Activated CD4-positive, alpha-beta memory T cell treated with anti-CD3 and anti-CD28 coated beads, Interleukin-2, amount 10 ng/mL, durations not matched to agents 7 days and 5 days (primary cell): ENCODE data around the gene USP10. TPM values are rescaled to one million over a fixed set of nuclear protein-coding genes. Genes with fewer than 3 reads are reported as not detected.
"Not testable (repeated sequence)": the region's sequence is repeated elsewhere in the genome, so short reads cannot be mapped to it uniquely, and the experiment has no call there.

Source experiments
- CTCF ChIA-PET: fragments of 350-600 bp; sonication (Branson Sonifier 250); formaldehyde crosslinking; loops from one replicate; lab custom pipeline; 2021; ENCODE audit warnings: antibody characterized with exemption, inconsistent platforms; lab: Charles Lee
- POLR2A ChIA-PET: fragments of 350-600 bp; sonication (Branson Sonifier 250); formaldehyde crosslinking; loops from one replicate; lab custom pipeline; 2021; ENCODE audit warnings: antibody characterized with exemption; lab: Charles Lee
- DNase-seq: peaks from one replicate; pipeline ENCODE4 v3.0.0-alpha.2; 2020
- H3K27ac Mint-ChIP-seq: one replicate; pipeline ENCODE4 v1.8.0; 2021; ENCODE audit warnings: mild to moderate bottlenecking, mixed read lengths
- H3K27me3 Mint-ChIP-seq: one replicate; pipeline ENCODE4 v1.8.0; 2021; ENCODE audit warnings: mixed read lengths
- H3K36me3 Mint-ChIP-seq: one replicate; pipeline ENCODE4 v1.8.0; 2021; ENCODE audit warnings: low read depth, mixed read lengths
- H3K4me1 Mint-ChIP-seq: one replicate; pipeline ENCODE4 v1.8.0; 2021; ENCODE audit warnings: mixed read lengths
- H3K4me3 Mint-ChIP-seq: one replicate; pipeline ENCODE4 v1.8.0; 2021; ENCODE audit warnings: mild to moderate bottlenecking, mixed read lengths
- H3K9me3 Mint-ChIP-seq: one replicate; pipeline ENCODE4 v1.8.0; 2021; ENCODE audit warnings: mixed read lengths
- total RNA-seq, 2 experiments: library from RNA; stranded (reverse); gene quantifications; one replicate each; pipeline ENCODE4 v1.2.3, GENCODE V29; 2021

Gene USP10
- total RNA-seq, 2 experiments from 2014 or later, result 92.2 to 94.4 TPM

GRCh38 chr16:84677017-84677803 lies 22.6 kb upstream of the USP10 start:
- no peaks in the 10 kb centered on the region for H3K9me3 Mint-ChIP-seq
- peaks cover 6% of the 10 kb centered on the region for H3K4me1 Mint-ChIP-seq
- CTCF ChIA-PET, result no interaction called here
- DNase-seq, result no peak
- peaks cover 29% of the 10 kb centered on the region for H3K27me3 Mint-ChIP-seq
- no peaks in the 10 kb centered on the region for H3K36me3 Mint-ChIP-seq
- POLR2A ChIA-PET, result interaction anchor here (1.2 kb wide), 1 partner anchor 13 kb away, joined by 3 read pairs; no protein-coding TSS in a partner anchor
- H3K4me3 Mint-ChIP-seq, result no peak overlapping the region
- H3K27ac Mint-ChIP-seq, result no peak overlapping the region

GRCh38 chr16:84677849-84678248 lies 22.0 kb upstream of the USP10 start:
- DNase-seq, result no peak
- no peaks in the 10 kb centered on the region for H3K36me3 Mint-ChIP-seq
- H3K4me1 Mint-ChIP-seq, result peaks cover 3% of the 10 kb centered on the region
- H3K27ac Mint-ChIP-seq, result no peak overlapping the region
- H3K27me3 Mint-ChIP-seq, result peaks cover 30% of the 10 kb centered on the region
- CTCF ChIA-PET, result no interaction called here
- H3K4me3 Mint-ChIP-seq, result no peak overlapping the region
- POLR2A ChIA-PET, result interaction anchor here (1.2 kb wide), 1 partner anchor 13 kb away, joined by 3 read pairs; no protein-coding TSS in a partner anchor
- H3K9me3 Mint-ChIP-seq, result no peaks in the 10 kb centered on the region

GRCh38 chr16:84678541-84678940 lies 21.3 kb upstream of the USP10 start:
- Mint-ChIP-seq H3K4me1 (no peaks in the 10 kb centered on the region), H3K36me3 (no peaks in the 10 kb centered on the region)

GRCh38 chr16:84680165-84680842 lies 19.5 kb upstream of the USP10 start:
- no peak overlapping the region for H3K27ac Mint-ChIP-seq
- peaks cover 42% of the 10 kb centered on the region for H3K27me3 Mint-ChIP-seq
- ChIA-PET CTCF (interaction anchor here (2.5 kb wide), 1 partner anchor 8 kb away, joined by 14 read pairs; no protein-coding TSS in a partner anchor), POLR2A (no interaction called here)
- H3K9me3 Mint-ChIP-seq, result no peaks in the 10 kb centered on the region
- H3K4me3 Mint-ChIP-seq, result no peak overlapping the region
- no peaks in the 10 kb centered on the region for H3K36me3 Mint-ChIP-seq
- H3K4me1 Mint-ChIP-seq, result no peaks in the 10 kb centered on the region
- no peak for DNase-seq

More at GRCh38 chr16:84678541-84678940, 21.3 kb upstream of the USP10 start:
- no peak for DNase-seq
- no peaks in the 10 kb centered on the region for H3K9me3 Mint-ChIP-seq
- POLR2A ChIA-PET, result interaction anchor here (1.2 kb wide), 1 partner anchor 14 kb away, joined by 3 read pairs; no protein-coding TSS in a partner anchor
- H3K27me3 Mint-ChIP-seq, result peaks cover 30% of the 10 kb centered on the region
- no peak overlapping the region for H3K27ac Mint-ChIP-seq
- no peak overlapping the region for H3K4me3 Mint-ChIP-seq
- CTCF ChIA-PET, result interaction anchor here (0.7 kb wide), 1 partner anchor 16 kb away, joined by 7 read pairs; no protein-coding TSS in a partner anchor

GRCh38 chr16:84680843-84681629 lies 18.8 kb upstream of the USP10 start:
- peaks cover 42% of the 10 kb centered on the region for H3K27me3 Mint-ChIP-seq
- H3K27ac Mint-ChIP-seq, result no peak overlapping the region
- H3K9me3 Mint-ChIP-seq, result no peaks in the 10 kb centered on the region
- ChIA-PET POLR2A (no interaction called here), CTCF (interaction anchor here (2.5 kb wide), 1 partner anchor 9 kb away, joined by 14 read pairs; no protein-coding TSS in a partner anchor)
- H3K4me1 Mint-ChIP-seq, result no peaks in the 10 kb centered on the region
- no peaks in the 10 kb centered on the region for H3K36me3 Mint-ChIP-seq
- H3K4me3 Mint-ChIP-seq, result no peak overlapping the region
- DNase-seq, result no peak

GRCh38 chr16:84683691-84684591 lies 15.9 kb upstream of the USP10 start:
- Mint-ChIP-seq H3K27ac (no peak overlapping the region), H3K4me1 (peaks cover 10% of the 10 kb centered on the region), H3K27me3 (peaks cover 38% of the 10 kb centered on the region), H3K9me3 (no peaks in the 10 kb centered on the region), H3K36me3 (no peaks in the 10 kb centered on the region), H3K4me3 (no peak overlapping the region)
- POLR2A ChIA-PET, result interaction anchor here (1.1 kb wide), 1 partner anchor 20 kb away, joined by 3 read pairs; no protein-coding TSS in a partner anchor
- CTCF ChIA-PET, result interaction anchor here (3.1 kb wide), 1 partner anchor 12 kb away, joined by 22 read pairs; no protein-coding TSS in a partner anchor
- DNase-seq, result no peak

GRCh38 chr16:84684592-84684965 lies 15.2 kb upstream of the USP10 start:
- no peaks in the 10 kb centered on the region for H3K9me3 Mint-ChIP-seq
- no peaks in the 10 kb centered on the region for H3K36me3 Mint-ChIP-seq
- peaks cover 40% of the 10 kb centered on the region for H3K27me3 Mint-ChIP-seq
- CTCF ChIA-PET, result interaction anchor here (3.1 kb wide), 1 partner anchor 12 kb away, joined by 22 read pairs; no protein-coding TSS in a partner anchor
- POLR2A ChIA-PET, result interaction anchor here (1.1 kb wide), 1 partner anchor 19 kb away, joined by 3 read pairs; no protein-coding TSS in a partner anchor
- no peak overlapping the region for H3K4me3 Mint-ChIP-seq
- peaks cover 10% of the 10 kb centered on the region for H3K4me1 Mint-ChIP-seq
- H3K27ac Mint-ChIP-seq, result no peak overlapping the region
- DNase-seq, result no peak

- no peak for DNase-seq
- Mint-ChIP-seq H3K27ac (no peak overlapping the region), H3K9me3 (no peaks in the 10 kb centered on the region), H3K4me1 (peaks cover 10% of the 10 kb centered on the region), H3K36me3 (no peaks in the 10 kb centered on the region), H3K4me3 (no peak overlapping the region), H3K27me3 (peaks cover 38% of the 10 kb centered on the region)
- ChIA-PET POLR2A (interaction anchor here (1.1 kb wide), 1 partner anchor 18 kb away, joined by 3 read pairs; no protein-coding TSS in a partner anchor), CTCF (interaction anchor here (3.1 kb wide), 1 partner anchor 13 kb away, joined by 22 read pairs; no protein-coding TSS in a partner anchor)
Observed at GRCh38 chr16:84685210-84685609, 14.6 kb upstream of the USP10 start.

- Mint-ChIP-seq H3K4me3 (no peak overlapping the region), H3K27ac (no peak overlapping the region), H3K4me1 (peaks cover 12% of the 10 kb centered on the region), H3K27me3 (peaks cover 30% of the 10 kb centered on the region), H3K9me3 (no peaks in the 10 kb centered on the region), H3K36me3 (no peaks in the 10 kb centered on the region)
- CTCF ChIA-PET, result interaction anchor here (1.1 to 3.1 kb wide), 6 partner anchors 14 to 266 kb away, joined by 3 to 22 read pairs (median 5); no protein-coding TSS in a partner anchor
- DNase-seq, result no peak
- POLR2A ChIA-PET, result no interaction called here
Observed at GRCh38 chr16:84686707-84687298, 13.0 kb upstream of the USP10 start.

GRCh38 chr16:84687715-84688114 lies 12.1 kb upstream of the USP10 start:
- DNase-seq, result no peak
- Mint-ChIP-seq H3K36me3 (no peaks in the 10 kb centered on the region), H3K4me1 (peaks cover 17% of the 10 kb centered on the region), H3K27ac (no peak overlapping the region), H3K9me3 (no peaks in the 10 kb centered on the region), H3K27me3 (peaks cover 24% of the 10 kb centered on the region), H3K4me3 (no peak overlapping the region)
- CTCF ChIA-PET, result interaction anchor here (0.7 to 2.2 kb wide), 7 partner anchors 13 to 265 kb away, joined by 3 to 10 read pairs (median 4); no protein-coding TSS in a partner anchor
- POLR2A ChIA-PET, result interaction anchor here (0.9 to 1.4 kb wide), 2 partner anchors 13 kb away, joined by 3 read pairs; no protein-coding TSS in a partner anchor

GRCh38 chr16:84688163-84688562 lies 11.6 kb upstream of the USP10 start:
- H3K9me3 Mint-ChIP-seq, H3K36me3 Mint-ChIP-seq, DNase-seq, H3K27ac Mint-ChIP-seq, H3K4me3 Mint-ChIP-seq: not testable (repeated sequence)
- CTCF ChIA-PET, result interaction anchor here (1.1 to 2.2 kb wide), 5 partner anchors 15 to 265 kb away, joined by 3 to 10 read pairs (median 6); no protein-coding TSS in a partner anchor
- peaks cover 19% of the 10 kb centered on the region for H3K4me1 Mint-ChIP-seq
- peaks cover 24% of the 10 kb centered on the region for H3K27me3 Mint-ChIP-seq
- POLR2A ChIA-PET, result interaction anchor here (0.9 to 1.4 kb wide), 2 partner anchors 12 to 14 kb away, joined by 3 read pairs; no protein-coding TSS in a partner anchor
